ENCODE measurements around the gene SF3B1.
A peak's percentile ranks its signal among the peaks of the same experiment; 100 is the strongest.
"Not testable (repeated sequence)": the region's sequence is repeated elsewhere in the genome, so short reads cannot be mapped to it uniquely, and the experiment has no call there.

Gene SF3B1

DNA sequence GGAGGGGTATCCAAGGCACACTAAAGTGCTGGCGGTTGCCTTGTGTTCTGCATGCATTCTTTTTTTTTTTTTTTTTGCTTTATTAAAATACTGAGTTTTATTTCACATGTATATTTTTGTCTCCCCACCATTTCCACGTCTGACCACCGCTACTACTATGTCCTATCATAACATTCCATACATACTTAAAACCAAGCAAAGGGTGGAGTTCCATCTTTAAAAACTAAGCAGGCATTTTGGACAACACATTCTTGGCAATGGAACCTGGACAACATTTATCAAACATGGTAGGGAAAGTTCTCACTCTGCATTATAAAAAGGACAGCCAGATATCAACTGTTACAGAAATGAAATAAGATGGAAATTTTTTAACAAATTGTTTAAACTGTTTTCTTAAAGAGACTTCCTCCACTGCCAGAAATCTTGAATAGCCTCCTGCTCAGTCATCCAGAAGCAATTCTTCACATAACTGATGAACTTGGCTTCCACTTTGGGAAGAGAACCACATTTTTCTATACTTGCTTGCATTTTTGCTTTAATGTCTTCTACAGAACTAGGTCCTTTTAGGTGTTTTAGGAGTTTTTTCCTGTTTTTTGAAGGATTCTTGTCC lies 55.4 kb downstream of the SF3B1 start:
- DNase-seq, result not testable (repeated sequence)

- DNase-seq, result peak; percentile 75
These were observed 56.1 kb downstream of the SF3B1 start for GRCh38 chr2:197378494-197379307.

DNA sequence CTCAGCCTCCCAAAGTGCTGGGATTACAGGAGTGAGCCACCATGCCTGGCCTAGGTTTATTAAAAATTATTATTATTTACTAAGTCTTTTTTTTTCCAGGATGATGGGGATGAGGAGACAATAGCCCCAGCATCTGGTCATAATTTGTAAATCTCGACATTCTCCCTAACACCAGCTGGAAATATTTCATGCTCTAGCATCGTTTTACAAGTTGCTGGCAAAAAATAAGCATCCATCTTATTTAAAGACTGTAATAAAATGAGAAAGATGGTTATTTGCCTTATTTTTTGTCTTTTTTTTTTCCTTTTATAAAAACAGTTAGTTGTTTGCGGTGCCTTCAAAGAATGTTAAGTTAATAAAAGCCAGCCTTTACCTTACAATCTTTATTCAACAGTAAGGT lies 56.7 kb downstream of the SF3B1 start:
- no peak for DNase-seq

- DNase-seq, result no peak
These were observed 57.2 kb downstream of the SF3B1 start for GRCh38 chr2:197377670-197378069.

- DNase-seq, result no peak
These were observed 62.2 kb downstream of the SF3B1 start for GRCh38 chr2:197372592-197372991.

DNA sequence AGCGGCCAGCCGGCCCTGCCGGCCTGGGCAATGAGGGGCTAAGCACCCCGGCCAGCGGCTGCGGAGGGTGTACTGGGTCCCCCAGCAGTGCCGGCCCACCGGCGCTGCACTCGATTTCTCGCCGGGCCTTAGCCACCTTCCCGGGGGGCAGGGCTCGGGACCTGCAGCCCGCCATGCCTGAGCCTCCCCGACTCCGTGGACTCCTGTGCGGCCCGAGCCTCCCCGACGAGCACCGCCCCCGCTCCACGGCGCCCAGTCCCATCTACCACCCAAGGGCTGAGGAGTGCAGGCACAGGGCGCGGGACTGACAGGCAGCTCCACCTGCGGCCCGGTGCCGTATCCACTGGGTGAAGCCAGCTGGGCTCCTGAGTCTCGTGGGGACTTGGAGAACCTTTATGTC lies 64.2 kb downstream of the SF3B1 start:
- DNase-seq, result not testable (repeated sequence)

- no peak for DNase-seq
These were observed 64.9 kb downstream of the SF3B1 start for GRCh38 chr2:197369933-197370320.

DNA sequence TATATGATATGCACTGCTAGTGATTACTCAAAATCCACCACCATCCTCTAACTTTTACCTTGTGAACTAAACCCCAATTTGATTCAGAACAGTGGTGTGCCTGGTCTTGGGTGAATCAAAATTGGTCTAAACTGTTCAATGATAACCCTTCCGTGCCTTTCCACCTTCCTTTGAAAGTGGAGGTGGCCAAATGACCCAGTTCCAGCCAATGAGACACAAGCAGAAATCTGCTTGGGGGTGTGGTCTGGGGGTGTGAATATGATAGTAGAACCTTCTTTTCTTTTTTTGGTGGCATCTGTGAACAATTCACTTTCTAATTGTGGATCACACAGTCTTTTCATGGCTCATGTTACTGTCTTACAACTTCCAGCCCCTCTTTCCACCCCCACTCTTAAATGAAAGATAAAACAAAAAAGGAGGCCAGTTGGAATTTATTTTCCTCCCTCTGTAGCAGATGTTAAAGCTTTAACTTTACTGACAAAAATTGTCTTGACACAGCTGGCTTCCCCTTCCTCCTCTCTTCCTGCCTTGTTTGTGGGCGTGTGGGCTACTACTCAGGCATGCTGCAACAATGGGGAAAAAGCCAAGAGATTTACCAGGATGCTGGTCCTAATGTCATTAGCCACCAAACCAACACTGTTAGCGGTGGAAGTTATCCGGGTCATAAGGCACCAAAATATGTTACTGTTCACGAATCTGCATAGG lies 65.4 kb downstream of the SF3B1 start:
- DNase-seq, result no peak

DNA sequence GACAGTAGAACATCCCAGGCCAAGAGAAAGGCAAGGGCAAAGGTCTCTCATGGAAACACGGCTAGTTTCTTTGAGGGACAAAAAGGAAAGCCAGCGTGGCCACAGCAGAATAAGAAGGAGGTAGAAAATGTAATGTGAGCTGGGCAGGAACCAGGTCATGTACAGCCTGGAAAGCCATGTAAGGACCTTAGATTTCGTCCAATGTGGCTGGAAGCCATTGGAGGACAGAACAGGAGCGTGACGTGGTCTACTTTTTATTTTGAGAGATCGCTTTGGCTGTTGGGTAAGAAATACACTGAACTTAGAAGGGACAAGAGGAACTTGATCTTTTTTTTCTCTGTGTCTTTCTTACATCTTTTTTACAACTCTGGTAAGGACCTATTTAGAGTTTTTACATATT lies 66.4 kb downstream of the SF3B1 start:
- no peak for DNase-seq

DNA sequence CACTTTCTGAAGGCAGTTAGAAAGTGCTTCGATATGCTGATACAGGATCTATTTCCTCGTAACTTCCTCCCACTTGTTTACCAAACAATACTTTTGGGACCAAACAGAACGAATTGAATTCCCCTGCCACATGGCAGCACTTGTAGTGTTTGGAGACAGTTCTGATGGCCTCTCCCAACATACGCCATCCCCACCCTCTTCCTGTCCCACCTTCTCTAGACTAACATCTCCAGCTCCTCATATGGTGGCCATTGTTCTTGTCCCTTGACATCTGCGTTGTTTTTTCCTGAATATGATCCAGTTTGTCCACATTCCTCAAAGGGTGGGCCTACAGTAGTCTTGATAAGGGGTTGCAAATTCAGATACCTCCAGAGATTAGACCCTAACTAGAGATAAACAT lies 70.8 kb downstream of the SF3B1 start:
- no peak for DNase-seq

GRCh38 chr2:197360744-197361156 lies 74.1 kb downstream of the SF3B1 start:
- peak; percentile 76 for DNase-seq

DNA sequence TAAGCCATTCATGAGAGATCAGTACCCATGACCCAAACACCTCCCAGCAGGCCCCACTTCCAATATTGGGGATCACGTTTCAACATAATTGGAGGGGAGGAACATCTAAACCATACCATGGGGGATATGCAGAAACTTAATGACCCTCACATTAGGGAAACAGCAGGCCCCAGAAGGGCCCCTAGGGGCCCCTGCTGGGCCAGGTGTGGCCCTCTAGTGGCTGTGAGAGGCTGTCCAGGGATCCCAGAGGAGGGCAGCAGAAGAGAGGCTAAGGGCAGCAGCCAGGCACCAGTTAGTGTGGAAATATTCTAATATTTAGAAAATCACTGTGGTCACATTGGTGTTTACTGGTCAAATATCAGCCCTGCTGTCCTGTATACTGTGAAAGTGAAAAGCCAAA lies 75.0 kb downstream of the SF3B1 start:
- no peak for DNase-seq

- peak; percentile 45 for DNase-seq
These were observed 75.9 kb downstream of the SF3B1 start for GRCh38 chr2:197358931-197359330.

DNA sequence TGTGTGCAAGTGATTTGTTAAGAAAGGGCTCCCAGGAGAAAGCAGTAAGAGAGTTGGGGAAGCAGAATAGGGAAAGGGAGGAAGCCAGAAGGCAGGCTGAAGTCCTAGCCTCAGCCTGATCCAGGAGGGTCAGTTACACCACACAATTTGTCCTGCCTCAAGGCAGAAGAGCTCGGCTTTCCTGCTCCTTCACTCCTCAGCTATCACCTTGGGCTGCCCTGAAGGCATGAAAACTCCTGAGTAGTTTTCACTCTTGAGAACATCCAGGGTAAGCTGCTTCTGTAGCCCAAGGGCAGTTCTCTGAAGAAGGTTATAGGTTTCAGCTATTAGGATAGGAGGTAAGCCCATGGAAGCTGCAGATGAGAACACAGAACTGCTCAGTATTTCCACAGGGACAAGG lies 76.8 kb downstream of the SF3B1 start:
- no peak for DNase-seq

- DNase-seq, result no peak
These were observed 78.7 kb downstream of the SF3B1 start for GRCh38 chr2:197356136-197356535.

DNA sequence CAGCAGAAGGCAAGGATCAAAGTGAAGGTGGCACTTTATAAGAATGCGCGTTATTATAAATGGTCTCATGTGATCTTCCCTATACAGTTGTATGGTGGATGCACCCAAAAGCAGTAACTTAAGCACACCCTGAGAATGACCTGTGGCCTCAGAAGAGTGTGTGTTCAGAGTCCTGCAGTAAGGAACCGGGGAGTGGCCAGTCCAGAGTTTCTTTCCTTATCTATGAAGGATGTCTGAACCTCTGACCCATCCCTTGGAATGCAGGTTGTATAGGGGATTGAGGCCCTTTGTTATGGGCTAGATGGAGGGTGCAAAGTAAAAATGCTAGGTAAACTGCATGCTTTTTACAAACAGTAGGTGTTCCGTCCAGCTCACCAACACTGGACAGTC lies 80.7 kb downstream of the SF3B1 start:
- no peak for DNase-seq

- DNase-seq, result no peak
These were observed 81.2 kb downstream of the SF3B1 start for GRCh38 chr2:197353393-197354168.

- DNase-seq, result no peak
These were observed 85.1 kb downstream of the SF3B1 start for GRCh38 chr2:197349699-197350098.

- DNase-seq, result no peak
These were observed 86.0 kb downstream of the SF3B1 start for GRCh38 chr2:197348721-197349360.

- no peak for DNase-seq
These were observed 88.9 kb downstream of the SF3B1 start for GRCh38 chr2:197345846-197346370.

GRCh38 chr2:197343968-197344367 lies 90.9 kb downstream of the SF3B1 start:
- peak; percentile 30 for DNase-seq

DNA sequence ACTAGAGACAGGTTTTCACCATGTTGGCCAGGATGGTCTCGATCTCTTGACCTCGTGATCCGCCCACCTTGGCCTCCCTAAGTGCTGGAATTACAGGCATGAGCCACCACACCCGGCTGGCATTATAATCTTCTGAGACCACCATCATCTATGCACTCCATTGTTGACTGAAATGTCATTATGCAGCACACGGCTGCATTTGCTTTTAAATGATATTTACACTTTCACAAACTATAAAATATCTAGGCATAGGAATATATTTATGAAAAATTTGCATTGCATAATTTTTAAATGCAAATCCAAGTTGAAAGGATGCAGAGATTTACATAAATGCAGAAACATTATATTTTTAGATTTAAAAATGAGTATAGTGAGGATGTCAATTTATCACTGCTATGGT lies 94.2 kb downstream of the SF3B1 start:
- DNase-seq, result no peak

Data from activated CD4-positive, alpha-beta T cell treated with anti-CD3 and anti-CD28 coated beads, Interleukin-10, Interleukin-2, amounts not matched to agents 100 ng/mL and 50 ng/mL, durations not matched to agents 16 hours and 8 hours (primary cell).